Measurements from ENCODE around the gene PRND. TPM values are rescaled to one million over a fixed set of nuclear protein-coding genes. Genes with fewer than 3 reads are reported as not detected.

Gene PRND
- polyA plus RNA-seq, 3 donors, result not detected

- Mint-ChIP-seq H3K4me1 (peaks cover 13% of the 10 kb centered on the region), H3K4me3 (no peak overlapping the region), H3K27me3 (ENCODE audit: low read depth in 3 of 3) (peaks cover 0 to 2% (median 0%) of the 10 kb centered on the region in 3 donors), H3K9me3 (no peaks in the 10 kb centered on the region), H3K27ac (no peak overlapping the region), H3K36me3 (peaks cover 49 to 54% of the 10 kb centered on the region in 2 donors)
- Histone ChIP-seq H2AFZ (ENCODE audit: insufficient read depth, low read depth, low read length, poor library complexity, severe bottlenecking) (no peak overlapping the region), H3K36me3 (replicated peaks in 1 of 2; ENCODE audit: control insufficient read depth in 1 of 2, insufficient read depth in 2 of 2, low read length in 2 of 2) (peaks cover 25 to 57% of the 10 kb centered on the region in 2 donors), H4K20me1 (ENCODE audit: insufficient read depth, low read length) (peaks cover 59% of the 10 kb centered on the region), H3K4me1 (ENCODE audit: control insufficient read depth in 1 of 2, insufficient read depth in 2 of 2, low read length in 2 of 2) (no peaks in the 10 kb centered on the region), H3K27ac (ENCODE audit: low read depth in 1 of 2, low read length in 2 of 2) (no peak overlapping the region), H3K9me3 (replicated peaks in 1 of 2; ENCODE audit: control insufficient read depth in 1 of 2, insufficient read depth in 1 of 2, low read length in 2 of 2) (no peaks in the 10 kb centered on the region), H3K4me3 (replicated peaks in 1 of 3; ENCODE audit: low read depth in 2 of 3, low read length in 3 of 3) (no peak overlapping the region), H3K79me2 (ENCODE audit: insufficient read depth, low read length) (peaks cover 38% of the 10 kb centered on the region), H3K9ac (ENCODE audit: insufficient read depth, low read length, poor library complexity, severe bottlenecking) (no peak overlapping the region), H3K27me3 (ENCODE audit: control insufficient read depth in 2 of 2, insufficient read depth in 2 of 2, low read length in 2 of 2) (no peaks in the 10 kb centered on the region), H3K4me2 (replicated peaks; ENCODE audit: extremely low read depth, low read length, poor library complexity, severe bottlenecking) (no peak overlapping the region)
- intact Hi-C loops (cut with micrococcal nuclease), result no loop called here
- DNase-seq, result no peak
- WGBS (ENCODE audit: insufficient coverage), result 100% methylated on average over 2 of the region's 3 CpGs
- no peak for TF ChIP-seq CTCF (IDR thresholded peaks at IDR 0.05)
Observed at GRCh38 chr20:4699957-4700356, 21.8 kb upstream of the PRND start.

- peaks cover 32% of the 10 kb centered on the region for H4K20me1 ChIP-seq (ENCODE audit: insufficient read depth, low read length)
- H3K27me3 ChIP-seq (ENCODE audit: control insufficient read depth in 2 of 2, insufficient read depth in 2 of 2, low read length in 2 of 2), result no peaks in the 10 kb centered on the region
- no peak overlapping the region for H3K4me3 ChIP-seq (replicated peaks in 1 of 3; ENCODE audit: low read depth in 2 of 3, low read length in 3 of 3)
- Mint-ChIP-seq H3K27ac (peak overlapping the region in 1 of 7 donors; percentile 0), H3K9me3 (no peaks in the 10 kb centered on the region), H3K4me1 (peaks cover 6% of the 10 kb centered on the region), H3K27me3 (ENCODE audit: low read depth in 3 of 3) (peaks cover 0 to 2% (median 0%) of the 10 kb centered on the region in 3 donors), H3K4me3 (no peak overlapping the region), H3K36me3 (peaks cover 27 to 32% of the 10 kb centered on the region in 2 donors)
- no peak overlapping the region for H3K4me2 ChIP-seq (replicated peaks; ENCODE audit: extremely low read depth, low read length, poor library complexity, severe bottlenecking)
- WGBS (ENCODE audit: insufficient coverage), result 62% methylated on average over 5 of the region's 7 CpGs
- H2AFZ ChIP-seq (ENCODE audit: insufficient read depth, low read depth, low read length, poor library complexity, severe bottlenecking), result no peak overlapping the region
- H3K9ac ChIP-seq (ENCODE audit: insufficient read depth, low read length, poor library complexity, severe bottlenecking), result no peak overlapping the region
- DNase-seq, result no peak
- no peak overlapping the region for H3K27ac ChIP-seq (ENCODE audit: low read depth in 1 of 2, low read length in 2 of 2)
- H3K79me2 ChIP-seq (ENCODE audit: insufficient read depth, low read length), result peaks cover 11% of the 10 kb centered on the region
- H3K9me3 ChIP-seq (replicated peaks in 1 of 2; ENCODE audit: control insufficient read depth in 1 of 2, insufficient read depth in 1 of 2, low read length in 2 of 2), result no peaks in the 10 kb centered on the region
- no peak for TF ChIP-seq CTCF (IDR thresholded peaks at IDR 0.05)
- peaks cover 25 to 32% of the 10 kb centered on the region in 2 donors for H3K36me3 ChIP-seq (replicated peaks in 1 of 2; ENCODE audit: control insufficient read depth in 1 of 2, insufficient read depth in 2 of 2, low read length in 2 of 2)
- no peaks in the 10 kb centered on the region for H3K4me1 ChIP-seq (ENCODE audit: control insufficient read depth in 1 of 2, insufficient read depth in 2 of 2, low read length in 2 of 2)
- intact Hi-C loops (cut with micrococcal nuclease), result no loop called here
Observed at GRCh38 chr20:4702562-4703280, 19.0 kb upstream of the PRND start.

All from CD14-positive monocyte (primary cell).